K562 (cell line): ENCODE results near the gene ANKRD7. TPM values are rescaled to one million over a fixed set of nuclear protein-coding genes. Genes with fewer than 3 reads are reported as not detected.
A peak's percentile ranks its signal among the peaks of the same experiment; 100 is the strongest.

Experiments
- CHD4 ChIP-seq: fragments of 200-600 bp; sonication (generic); IDR thresholded peaks from 3 replicates; pipeline ENCODE4 v1.6.1; 2012; ENCODE audit warnings: low read depth, mild to moderate bottlenecking, mixed read lengths, low read length, inconsistent platforms; ENCODE audit not compliant: insufficient read depth, insufficient replicate concordance, poor library complexity, severe bottlenecking
- CTCF ChIP-seq, 3 experiments: IDR thresholded peaks in 2 of 3; conservative IDR thresholded peaks in 1 of 3; 2 replicates each; pipeline ENCODE4 v1.5.1; 2011 to 2012; ENCODE audit warnings: low read length in 3 of 3, mild to moderate bottlenecking in 3 of 3, control low read depth in 2 of 3, improper control_type of control experiment in 1 of 3, inconsistent platforms in 1 of 3, low read depth in 1 of 3, mixed read lengths in 1 of 3, moderate library complexity in 1 of 3; ENCODE audit not compliant: insufficient read depth in 2 of 3
- ELF4 ChIP-seq: fragments of 450-650 bp; formaldehyde crosslinking; IDR thresholded peaks from 2 replicates; pipeline ENCODE4 v1.4.0; 2022; ENCODE audit warnings: missing genetic modification characterization
- FOXO4 ChIP-seq: fragments of 450-650 bp; formaldehyde crosslinking; IDR thresholded peaks from 2 replicates; pipeline ENCODE4 v1.4.0; 2020; ENCODE audit warnings: mild to moderate bottlenecking, moderate library complexity
- KLF6 ChIP-seq: fragments of 250-450 bp; sonication (Bioruptor Pico); IDR thresholded peaks from 2 replicates; pipeline ENCODE4 v1.4.0; 2020; ENCODE audit warnings: mild to moderate bottlenecking, moderate library complexity, borderline replicate concordance
- MNT ChIP-seq, 2 experiments: fragments of 450-650 bp; conservative IDR thresholded peaks; 2 replicates each; pipeline ENCODE4 v1.6.1; 2017; ENCODE audit warnings: mild to moderate bottlenecking in 2 of 2, moderate library complexity in 2 of 2
- NFATC3 ChIP-seq: fragments of 450-650 bp; IDR thresholded peaks from 2 replicates; pipeline ENCODE4 v1.6.1; 2017; ENCODE audit warnings: mild to moderate bottlenecking
- NR0B1 ChIP-seq: fragments of 450-650 bp; IDR thresholded peaks from one replicate; pipeline ENCODE4 v1.6.1; 2018; ENCODE audit warnings: mild to moderate bottlenecking, moderate library complexity; ENCODE audit not compliant: partially characterized antibody
- PHF21A ChIP-seq: fragments of 450-650 bp; IDR thresholded peaks from 2 replicates; pipeline ENCODE4 v1.6.1; 2017; ENCODE audit warnings: low read depth, borderline replicate concordance
- RB1 ChIP-seq: fragments of 450-650 bp; IDR thresholded peaks from 2 replicates; pipeline ENCODE4 v1.6.1; 2017; ENCODE audit warnings: low read depth, mild to moderate bottlenecking
- SNIP1 ChIP-seq: fragments of 450-650 bp; IDR thresholded peaks from 2 replicates; pipeline ENCODE4 v1.7.1; 2017; ENCODE audit warnings: low read depth, mild to moderate bottlenecking
- SUPT5H ChIP-seq: fragments of 450-650 bp; IDR thresholded peaks from 2 replicates; pipeline ENCODE4 v1.6.1; 2016
- THAP7 ChIP-seq: fragments of 250-450 bp; sonication (Bioruptor Pico); IDR thresholded peaks from 2 replicates; pipeline ENCODE4 v1.5.0; 2021
- USF2 ChIP-seq: sonication (generic); formaldehyde crosslinking; IDR thresholded peaks from 2 replicates; pipeline ENCODE4 v1.5.0; 2020; ENCODE audit warnings: missing genetic modification reagents
- ZBTB5 ChIP-seq: fragments of 450-650 bp; IDR thresholded peaks from 2 replicates; pipeline ENCODE4 v1.6.1; 2017; ENCODE audit warnings: antibody characterized with exemption
- ZNF212 ChIP-seq: fragments of 450-650 bp; formaldehyde crosslinking; IDR thresholded peaks from 2 replicates; pipeline ENCODE4 v1.4.0; 2020; ENCODE audit warnings: mild to moderate bottlenecking
- polyA plus RNA-seq, 8 experiments: library from polyadenylated mRNA; depleted of rRNA in 4 of 8; stranded (reverse) in 5 of 8; unstranded in 3 of 8; fragments of >200 nt; fragmentation: Nextera tagmentation in 2 of 8; fragmentation: Illumina TruSeq in 1 of 8; extraction: Ambion mirVana in 2 of 8; extraction: Trizol in 1 of 8; gene quantifications; 2 replicates each; pipeline versions ENCODE4 v1.2.1 to v1.2.3, GENCODE V29; 2011 to 2014; ENCODE audit warnings: inconsistent platforms in 1 of 8, missing spikeins in 1 of 8
- total RNA-seq, 7 experiments: library from RNA; depleted of rRNA in 6 of 7; stranded (reverse); fragments of >200 nt in 6 of 7; fragmentation: Illumina TruSeq in 2 of 7; extraction: Trizol in 2 of 7; gene quantifications; 2 replicates each; pipeline versions ENCODE4 v1.2.1 to v1.2.3, GENCODE V29; 2011 to 2021; ENCODE audit warnings: low replicate concordance in 1 of 7

Gene ANKRD7
- total and polyA plus RNA-seq, 9 of the 15 experiments (the other 6 are each of a cell fraction or from before 2014, with no cell fraction given): 0.33 TPM; not detected in 8

- TF ChIP-seq ZBTB5 (no peak), THAP7 (CRISPR knock-in tag) (0 out of 2 replicates have a peak, but pooled peaks have one; percentile 46), PHF21A (peak; percentile 37), CTCF (IDR thresholded peaks at IDR 0.05 in 2 of 3, conservative IDR thresholded peaks at IDR 0.05 in 1 of 3; ENCODE audit: insufficient read depth in 2 of 3, low read depth in 1 of 3, low read length in 3 of 3) (peak in 1 of 3 experiments; percentile 11; a peak in 1 of 6 replicates), SUPT5H (peak; percentile 99), MNT (conservative IDR thresholded peaks at IDR 0.05) (peak; percentile 25 to 78; a peak in 2 of 4 replicates), KLF6 (CRISPR knock-in tag) (peak; percentile 50; the same call in 1 of the 2 replicates), NFATC3 (peak; percentile 93), USF2 (no peak), NR0B1 (no peak), ELF4 (CRISPR knock-in tag) (peak; percentile 98), CHD4 (no peak), RB1 (peak; percentile 98), SNIP1 (peak; percentile 41; the same call in 1 of the 2 replicates), FOXO4 (0 out of 2 replicates have a peak, but pooled peaks have one; percentile 72), ZNF212 (0 out of 2 replicates have a peak, but pooled peaks have one; percentile 58)
Measured at GRCh38 chr7:118183786-118184564, 40.5 kb upstream of the ANKRD7 start, which contains the start of gene LSM8 (continued).
